Breast epithelium (tissue), 4 donors: Measurements from ENCODE around the gene CYSTM1. TPM values are rescaled to one million over a fixed set of nuclear protein-coding genes. Genes with fewer than 3 reads are reported as not detected.

Experiments used
- DNase-seq, 2 donors: peaks; one replicate each; pipeline ENCODE4 v3.0.0-alpha.2; 2019; ENCODE audit warnings: low spot score in 2 of 2
- H3K27ac ChIP-seq, 2 donors: fragments of 200-600 bp; sonication (generic) in 1 of 2; one replicate each; pipeline ENCODE4 v1.5.1; 2016 to 2019; ENCODE audit warnings: mild to moderate bottlenecking in 1 of 2
- H3K27me3 ChIP-seq, 2 donors: fragments of 200-600 bp; sonication (generic) in 1 of 2; one replicate each; pipeline versions ENCODE4 v1.5.1 to v1.6.0; 2017 to 2019; ENCODE audit warnings: control low read depth in 1 of 2, mild to moderate bottlenecking in 1 of 2
- H3K36me3 ChIP-seq: fragments of 200-600 bp; one replicate; pipeline ENCODE4 v1.5.1; 2019
- H3K4me1 ChIP-seq, 2 donors: fragments of 200-600 bp; sonication (generic); one replicate each; pipeline ENCODE4 v1.5.1; 2016 to 2019; ENCODE audit warnings: control low read depth in 1 of 2
- H3K4me3 ChIP-seq, 3 donors: fragments of 200-600 bp; sonication (generic); 1 replicate in 2 of 3; 2 replicates in 1 of 3; pipeline ENCODE4 v1.5.1; 2016 to 2019; ENCODE audit warnings: mild to moderate bottlenecking in 3 of 3, moderate library complexity in 2 of 3
- H3K9me3 ChIP-seq, 2 donors: fragments of 200-600 bp; sonication (generic) in 1 of 2; one replicate each; pipeline ENCODE4 v1.5.1; 2016 to 2019; ENCODE audit warnings: control low read depth in 1 of 2
- CTCF ChIP-seq, 3 donors: fragments of 450-650 bp; IDR thresholded peaks; one replicate each; pipeline ENCODE4 v1.5.1; 2016 to 2017; ENCODE audit warnings: antibody characterized with exemption in 3 of 3, mild to moderate bottlenecking in 3 of 3, moderate library complexity in 3 of 3
- POLR2A ChIP-seq: fragments of 450-650 bp; IDR thresholded peaks from one replicate; pipeline ENCODE4 v1.6.1; 2016; ENCODE audit warnings: antibody characterized with exemption, mild to moderate bottlenecking, moderate library complexity
- POLR2AphosphoS5 ChIP-seq, 3 donors: sonication (generic); formaldehyde crosslinking; IDR thresholded peaks; one replicate each; pipeline ENCODE4 v1.6.1; 2017; ENCODE audit warnings: antibody characterized with exemption in 3 of 3
- intact Hi-C: fragments of 100-400 bp; cut with DNase I; formaldehyde crosslinking; loops from one replicate; pipeline ENCODE4 v1.15.1; 2023; ENCODE audit warnings: low total_unique reads
- total RNA-seq, 3 donors: library from RNA; depleted of rRNA; stranded (reverse); fragments of >200 nt; gene quantifications; one replicate each; pipeline ENCODE4 v1.1.0, GENCODE V29; 2016

CYSTM1 gene
- total RNA-seq, 3 donors from 2014 or later, result 56.5 to 108 (median 76.0) TPM

GRCh38 chr5:140258873-140259272, 83.9 kb downstream of the CYSTM1 start:
- intact Hi-C loops, result no loop called here
- no peak overlapping the region for H3K27ac ChIP-seq
- TF ChIP-seq POLR2A (no peak), POLR2AphosphoS5 (IDR thresholded peaks at IDR 0.05) (no peak)

GRCh38 chr5:140259500-140259899, 84.5 kb downstream of the CYSTM1 start:
- Histone ChIP-seq H3K4me1 (no peaks in the 10 kb centered on the region), H3K9me3 (no peaks in the 10 kb centered on the region), H3K27me3 (no peaks in the 10 kb centered on the region), H3K36me3 (no peaks in the 10 kb centered on the region), H3K27ac (no peak overlapping the region), H3K4me3 (no peak overlapping the region)
- no peak for DNase-seq
- TF ChIP-seq CTCF (IDR thresholded peaks at IDR 0.05) (no peak), POLR2AphosphoS5 (IDR thresholded peaks at IDR 0.05) (no peak), POLR2A (no peak)
- intact Hi-C loops, result no loop called here

More at GRCh38 chr5:140258873-140259272, 83.9 kb downstream of the CYSTM1 start:
- Histone ChIP-seq H3K36me3 (no peaks in the 10 kb centered on the region), H3K27me3 (no peaks in the 10 kb centered on the region), H3K9me3 (no peaks in the 10 kb centered on the region), H3K4me3 (no peak overlapping the region), H3K4me1 (no peaks in the 10 kb centered on the region)
- no peak for DNase-seq

GRCh38 chr5:140260089-140260656, 85.2 kb downstream of the CYSTM1 start:
- Histone ChIP-seq H3K27me3 (no peaks in the 10 kb centered on the region), H3K4me3 (no peak overlapping the region), H3K36me3 (no peaks in the 10 kb centered on the region), H3K4me1 (no peaks in the 10 kb centered on the region), H3K27ac (no peak overlapping the region), H3K9me3 (no peaks in the 10 kb centered on the region)
- intact Hi-C loops, result no loop called here
- TF ChIP-seq POLR2AphosphoS5 (IDR thresholded peaks at IDR 0.05) (no peak), CTCF (IDR thresholded peaks at IDR 0.05) (no peak), POLR2A (no peak)
- DNase-seq, result no peak

- intact Hi-C loops, result no loop called here
- peak overlapping the region in 1 of 3 donors; percentile 0 for H3K4me3 ChIP-seq
- no peaks in the 10 kb centered on the region for H3K4me1 ChIP-seq
- peak in 1 of 2 donors; percentile 58 for DNase-seq
- TF ChIP-seq POLR2A, result no peak
- TF ChIP-seq POLR2AphosphoS5 (IDR thresholded peaks at IDR 0.05), result peak in 1 of 3 donors; percentile 14
- TF ChIP-seq CTCF (IDR thresholded peaks at IDR 0.05), result no peak
- H3K36me3 ChIP-seq, result no peaks in the 10 kb centered on the region
- no peaks in the 10 kb centered on the region for H3K27me3 ChIP-seq
- H3K27ac ChIP-seq, result peak overlapping the region; percentile 73 to 77
- no peaks in the 10 kb centered on the region for H3K9me3 ChIP-seq
Measured at GRCh38 chr5:140261403-140262171, 86.6 kb downstream of the CYSTM1 start.

GRCh38 chr5:140262221-140262620, 87.2 kb downstream of the CYSTM1 start:
- Histone ChIP-seq H3K27ac (peak overlapping the region; percentile 73 to 77), H3K27me3 (no peaks in the 10 kb centered on the region)
- intact Hi-C loops, result no loop called here

More at GRCh38 chr5:140262221-140262620, 87.2 kb downstream of the CYSTM1 start:
- DNase-seq, result no peak
- Histone ChIP-seq H3K36me3 (no peaks in the 10 kb centered on the region), H3K4me3 (no peak overlapping the region), H3K4me1 (no peaks in the 10 kb centered on the region), H3K9me3 (no peaks in the 10 kb centered on the region)
- no peak for TF ChIP-seq POLR2AphosphoS5 (IDR thresholded peaks at IDR 0.05)
- TF ChIP-seq CTCF (IDR thresholded peaks at IDR 0.05), result no peak
- no peak for TF ChIP-seq POLR2A
